Measurements from ENCODE around the gene CLPSL1. TPM values are rescaled to one million over a fixed set of nuclear protein-coding genes. Genes with fewer than 3 reads are reported as not detected.

CLPSL1 gene
- total and polyA plus RNA-seq, 2 experiments from 2014 or later = not detected

GRCh38 chr6:35747877-35748276 lies 32.9 kb upstream of the CLPSL1 start:
- H3K9ac ChIP-seq = no peak overlapping the region
- H4K20me1 ChIP-seq (ENCODE audit: insufficient read depth) = no peaks in the 10 kb centered on the region
- no peaks in the 10 kb centered on the region for H3K27me3 ChIP-seq (replicated peaks; ENCODE audit: insufficient read depth)
- no peaks in the 10 kb centered on the region for H3K9me3 ChIP-seq (ENCODE audit: low read depth)
- no peak overlapping the region for H3K27ac ChIP-seq
- DNase-seq = no peak
- WGBS, 2 experiments (ENCODE audit: low coverage in 1 of 2, low lambda C conversion rate in 2 of 2, missing lambda C conversion rate in 2 of 2) = 57 to 63% methylated on average over 1 of the region's 1 CpG
- no peaks in the 10 kb centered on the region for H3F3A ChIP-seq (ENCODE audit: insufficient read depth)
- no peaks in the 10 kb centered on the region for H3K79me2 ChIP-seq (ENCODE audit: insufficient read depth)
- no peak overlapping the region for H3K4me3 ChIP-seq
- in situ Hi-C loops (cut with MboI) = loop anchor here (25.0 kb wide), 1 partner anchor 436 kb away; no protein-coding TSS in a partner anchor
- H3K4me1 ChIP-seq (ENCODE audit: insufficient read depth) = no peaks in the 10 kb centered on the region
- H3K4me2 ChIP-seq (ENCODE audit: unreplicated experiment) = no peak overlapping the region
- no peaks in the 10 kb centered on the region for H3K9me2 ChIP-seq (ENCODE audit: insufficient read depth)
- no peaks in the 10 kb centered on the region for H3K36me3 ChIP-seq (ENCODE audit: low read depth)
- TF ChIP-seq EZH2 (IDR thresholded peaks at IDR 0.05; ENCODE audit: insufficient read depth, poor library complexity, severe bottlenecking) = no peak
- TF ChIP-seq EZH2phosphoT487 (IDR thresholded peaks at IDR 0.05; ENCODE audit: insufficient read depth, low read depth) = no peak
- no peak overlapping the region for H2AFZ ChIP-seq

DNA sequence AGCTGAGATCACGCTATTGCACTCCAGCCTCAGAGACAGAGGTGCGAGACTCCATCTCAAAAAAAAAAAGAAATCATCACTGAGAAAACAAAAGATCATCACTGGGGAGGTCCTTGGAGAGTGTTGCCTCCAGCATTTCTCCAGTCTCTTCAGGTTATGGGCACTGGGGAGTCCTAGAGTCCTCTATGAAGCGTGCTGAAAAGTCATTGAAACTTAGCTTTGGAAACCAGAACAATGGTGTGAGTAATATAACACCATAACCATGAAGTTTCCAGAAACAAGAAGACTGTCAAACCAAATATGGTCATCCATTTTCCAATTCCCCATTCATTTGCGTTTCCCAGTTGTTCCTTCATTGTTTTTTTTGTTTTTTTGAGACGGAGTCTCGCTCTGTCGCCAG lies 30.3 kb upstream of the CLPSL1 start:
- Histone ChIP-seq H3K9me3 (ENCODE audit: low read depth) (no peaks in the 10 kb centered on the region), H4K20me1 (ENCODE audit: insufficient read depth) (no peaks in the 10 kb centered on the region), H3K4me3 (no peak overlapping the region), H3K9me2 (ENCODE audit: insufficient read depth) (no peaks in the 10 kb centered on the region), H3K27ac (no peak overlapping the region), H2AFZ (no peak overlapping the region), H3F3A (ENCODE audit: insufficient read depth) (no peaks in the 10 kb centered on the region), H3K79me2 (ENCODE audit: insufficient read depth) (no peaks in the 10 kb centered on the region), H3K27me3 (replicated peaks; ENCODE audit: insufficient read depth) (no peaks in the 10 kb centered on the region), H3K9ac (no peak overlapping the region), H3K4me1 (ENCODE audit: insufficient read depth) (no peaks in the 10 kb centered on the region), H3K36me3 (ENCODE audit: low read depth) (no peaks in the 10 kb centered on the region), H3K4me2 (ENCODE audit: unreplicated experiment) (no peak overlapping the region)
- WGBS, 2 experiments (ENCODE audit: low coverage in 1 of 2, low lambda C conversion rate in 2 of 2, missing lambda C conversion rate in 2 of 2) = 75 to 79% methylated on average over 7 of the region's 7 CpGs
- TF ChIP-seq EZH2phosphoT487 (IDR thresholded peaks at IDR 0.05; ENCODE audit: insufficient read depth, low read depth) (no peak), EZH2 (IDR thresholded peaks at IDR 0.05; ENCODE audit: insufficient read depth, poor library complexity, severe bottlenecking) (no peak)
- in situ Hi-C loops (cut with MboI) = no loop called here
- no peak for DNase-seq

GRCh38 chr6:35751594-35751993 lies 29.2 kb upstream of the CLPSL1 start:
- Histone ChIP-seq H3K27me3 (replicated peaks; ENCODE audit: insufficient read depth) (no peaks in the 10 kb centered on the region), H3K4me1 (ENCODE audit: insufficient read depth) (no peaks in the 10 kb centered on the region), H3K27ac (no peak overlapping the region), H3K9me3 (ENCODE audit: low read depth) (no peaks in the 10 kb centered on the region), H3F3A (ENCODE audit: insufficient read depth) (no peaks in the 10 kb centered on the region), H2AFZ (no peak overlapping the region), H3K4me2 (ENCODE audit: unreplicated experiment) (no peak overlapping the region), H3K36me3 (ENCODE audit: low read depth) (no peaks in the 10 kb centered on the region), H3K79me2 (ENCODE audit: insufficient read depth) (no peaks in the 10 kb centered on the region), H4K20me1 (ENCODE audit: insufficient read depth) (no peaks in the 10 kb centered on the region), H3K9ac (no peak overlapping the region), H3K4me3 (no peak overlapping the region), H3K9me2 (ENCODE audit: insufficient read depth) (no peaks in the 10 kb centered on the region)
- no peak for DNase-seq
- TF ChIP-seq EZH2phosphoT487 (IDR thresholded peaks at IDR 0.05; ENCODE audit: insufficient read depth, low read depth) = no peak
- TF ChIP-seq EZH2 (IDR thresholded peaks at IDR 0.05; ENCODE audit: insufficient read depth, poor library complexity, severe bottlenecking) = no peak
- in situ Hi-C loops (cut with MboI) = no loop called here
- 52 to 57% methylated on average over 4 of the region's 4 CpGs for WGBS, 2 experiments (ENCODE audit: low coverage in 1 of 2, low lambda C conversion rate in 2 of 2, missing lambda C conversion rate in 2 of 2)

DNA sequence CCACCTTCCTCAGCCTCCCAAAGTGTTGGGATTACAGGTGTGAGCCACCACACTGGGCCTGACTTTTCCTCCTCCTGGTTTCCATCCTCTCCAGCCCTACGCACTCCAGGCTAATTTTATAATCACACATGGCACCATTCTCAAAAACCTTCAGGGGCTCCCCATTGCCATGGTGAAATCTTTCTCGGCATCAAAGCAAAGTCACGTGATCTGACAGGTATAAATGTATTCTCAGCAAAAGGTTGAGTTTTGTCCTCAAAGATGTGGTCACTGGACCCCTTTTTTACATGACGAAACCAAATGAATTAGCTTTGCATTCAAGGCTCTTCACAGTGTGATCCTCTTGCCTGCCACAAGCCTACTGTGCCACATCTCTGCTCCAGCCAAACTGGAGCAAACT lies 28.5 kb upstream of the CLPSL1 start:
- no peaks in the 10 kb centered on the region for H3K9me3 ChIP-seq (ENCODE audit: low read depth)
- H3K4me3 ChIP-seq = no peak overlapping the region
- TF ChIP-seq EZH2phosphoT487 (IDR thresholded peaks at IDR 0.05; ENCODE audit: insufficient read depth, low read depth) (no peak), EZH2 (IDR thresholded peaks at IDR 0.05; ENCODE audit: insufficient read depth, poor library complexity, severe bottlenecking) (no peak)
- H4K20me1 ChIP-seq (ENCODE audit: insufficient read depth) = no peaks in the 10 kb centered on the region
- H2AFZ ChIP-seq = no peak overlapping the region
- H3K4me2 ChIP-seq (ENCODE audit: unreplicated experiment) = no peak overlapping the region
- no peaks in the 10 kb centered on the region for H3F3A ChIP-seq (ENCODE audit: insufficient read depth)
- no peaks in the 10 kb centered on the region for H3K9me2 ChIP-seq (ENCODE audit: insufficient read depth)
- no peak for DNase-seq
- 69% methylated on average over 4 of the region's 4 CpGs for WGBS, 2 experiments (ENCODE audit: low coverage in 1 of 2, low lambda C conversion rate in 2 of 2, missing lambda C conversion rate in 2 of 2)
- no peaks in the 10 kb centered on the region for H3K79me2 ChIP-seq (ENCODE audit: insufficient read depth)
- no peak overlapping the region for H3K9ac ChIP-seq
- H3K27ac ChIP-seq = no peak overlapping the region
- H3K4me1 ChIP-seq (ENCODE audit: insufficient read depth) = no peaks in the 10 kb centered on the region
- no peaks in the 10 kb centered on the region for H3K27me3 ChIP-seq (replicated peaks; ENCODE audit: insufficient read depth)
- H3K36me3 ChIP-seq (ENCODE audit: low read depth) = no peaks in the 10 kb centered on the region
- in situ Hi-C loops (cut with MboI) = no loop called here
